DMS53 (cell line): ENCODE results near the gene HNRNPF.
"Not testable (repeated sequence)": the region's sequence is repeated elsewhere in the genome, so short reads cannot be mapped to it uniquely, and the experiment has no call there.

Experiments used
- DNase-seq: peaks from one replicate; lab custom pipeline; 2025; lab: John Stamatoyannopoulos, UW

The HNRNPF gene

DNA sequence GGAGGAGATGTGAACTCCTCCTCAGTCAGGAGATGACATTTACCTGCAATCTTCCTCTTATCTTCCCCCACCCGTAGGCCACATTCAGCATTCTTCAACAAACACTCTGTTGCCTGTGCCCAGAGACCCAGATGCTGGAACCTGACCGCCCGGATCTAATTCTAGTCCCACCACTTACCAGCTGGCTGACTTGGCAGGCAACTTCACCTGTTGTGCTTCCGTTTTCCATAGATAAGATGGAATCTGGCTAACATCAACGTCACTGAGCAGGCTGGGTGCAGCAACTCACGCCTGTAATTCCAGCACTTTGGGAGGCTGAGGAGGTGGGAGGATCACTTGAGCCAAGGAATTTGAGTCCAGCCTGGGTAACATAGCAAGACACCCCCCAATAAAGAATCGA is 58.8 kb downstream of the HNRNPF start:
- DNase-seq: no peak

DNA sequence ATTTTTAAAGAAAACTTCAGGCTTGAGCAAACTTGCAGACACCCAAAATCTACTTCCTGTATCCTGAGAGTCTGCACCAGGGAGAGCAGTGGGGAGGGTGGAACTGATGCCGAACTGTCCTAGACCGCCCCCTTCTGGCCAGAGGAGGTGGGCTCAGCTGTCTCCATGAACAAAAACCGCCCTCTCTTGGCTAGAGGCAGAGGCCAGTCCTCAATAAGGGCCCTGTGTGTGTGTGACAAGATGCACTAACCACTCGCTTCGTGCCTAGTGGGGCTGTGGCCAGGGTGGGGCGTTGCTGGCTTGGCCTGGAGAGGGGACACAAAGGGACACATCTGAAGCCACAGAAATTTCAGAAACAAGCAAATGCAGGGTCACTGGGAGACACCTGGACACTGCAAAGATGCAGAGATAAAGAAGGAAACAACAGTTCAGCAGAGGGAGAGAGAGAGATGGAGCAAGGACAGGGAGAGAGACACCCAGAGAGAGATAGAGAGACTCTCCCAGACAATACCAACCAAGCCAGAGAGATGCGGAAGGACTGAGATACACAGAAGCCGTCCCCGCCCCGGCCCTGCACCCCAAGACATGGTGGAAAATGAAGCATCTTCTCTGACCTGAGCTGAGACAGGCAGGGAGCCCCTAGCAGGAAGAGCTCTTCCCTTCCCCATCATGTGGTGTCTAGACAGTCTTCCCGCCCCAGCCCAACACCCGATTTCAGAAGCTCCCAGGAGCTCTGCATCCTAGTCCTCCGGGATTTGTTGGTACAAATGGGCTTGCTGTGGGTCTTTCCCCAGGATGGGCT is 60.3 kb downstream of the HNRNPF start:
- peak; percentile 89 for DNase-seq

DNA sequence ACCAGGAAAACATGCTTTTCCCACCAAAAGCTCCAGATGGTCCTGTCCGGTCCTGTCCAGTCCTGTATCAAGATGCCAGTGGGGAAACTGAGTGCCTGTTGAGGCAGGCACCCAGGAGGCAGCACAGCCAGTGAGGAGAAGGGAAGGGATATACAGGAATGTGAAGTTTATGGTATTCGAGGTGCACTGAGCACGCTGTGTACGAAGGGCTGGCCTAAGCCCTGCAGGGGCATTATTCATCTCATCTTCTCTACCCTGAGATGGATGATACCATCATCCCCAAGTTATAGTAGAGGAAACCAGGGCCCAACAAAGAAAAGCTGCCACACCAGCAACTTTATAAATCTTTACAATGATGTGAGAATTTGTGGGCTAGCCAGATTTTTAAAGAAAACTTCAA is 61.0 kb downstream of the HNRNPF start:
- DNase-seq: no peak

DNA sequence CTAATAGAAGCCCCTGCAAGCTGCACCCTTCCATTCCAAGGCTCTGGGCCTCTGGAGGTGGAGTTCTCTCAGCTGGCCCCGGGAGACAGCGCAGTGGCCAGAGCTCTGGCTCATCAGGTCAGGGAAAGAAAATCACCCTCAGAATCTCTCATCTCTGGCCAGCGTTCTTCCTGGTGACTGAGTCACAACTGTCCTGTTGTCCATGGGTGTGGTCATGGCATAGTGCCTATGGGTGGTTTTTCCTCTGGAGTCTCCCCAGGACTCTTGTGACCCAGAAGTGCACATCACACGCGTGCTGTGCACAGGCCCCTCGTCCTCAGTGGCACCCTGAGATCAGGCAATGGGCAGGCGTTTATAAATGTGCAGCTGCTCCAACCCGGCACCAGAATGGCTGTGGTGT is 64.9 kb downstream of the HNRNPF start:
- DNase-seq: no peak

DNA sequence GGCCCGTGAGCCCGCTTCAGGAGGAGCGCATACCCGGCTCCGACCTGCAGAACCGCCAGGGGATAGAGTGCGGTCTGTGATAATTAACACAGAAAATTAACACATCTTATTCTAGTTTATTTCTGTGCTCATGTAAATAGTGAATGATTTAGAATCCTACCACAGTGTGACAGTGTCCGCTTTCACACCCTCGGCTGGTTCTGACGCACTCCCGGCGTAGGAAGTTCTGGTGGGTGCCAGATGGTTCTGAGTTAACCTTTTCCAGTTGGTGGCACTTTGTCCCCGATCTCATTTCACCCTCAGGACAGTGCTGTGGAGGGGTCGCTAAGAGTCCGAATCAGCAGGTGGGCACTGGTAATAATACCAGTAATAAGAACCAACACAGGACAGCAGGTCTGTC is 65.9 kb downstream of the HNRNPF start:
- DNase-seq: no peak

DNA sequence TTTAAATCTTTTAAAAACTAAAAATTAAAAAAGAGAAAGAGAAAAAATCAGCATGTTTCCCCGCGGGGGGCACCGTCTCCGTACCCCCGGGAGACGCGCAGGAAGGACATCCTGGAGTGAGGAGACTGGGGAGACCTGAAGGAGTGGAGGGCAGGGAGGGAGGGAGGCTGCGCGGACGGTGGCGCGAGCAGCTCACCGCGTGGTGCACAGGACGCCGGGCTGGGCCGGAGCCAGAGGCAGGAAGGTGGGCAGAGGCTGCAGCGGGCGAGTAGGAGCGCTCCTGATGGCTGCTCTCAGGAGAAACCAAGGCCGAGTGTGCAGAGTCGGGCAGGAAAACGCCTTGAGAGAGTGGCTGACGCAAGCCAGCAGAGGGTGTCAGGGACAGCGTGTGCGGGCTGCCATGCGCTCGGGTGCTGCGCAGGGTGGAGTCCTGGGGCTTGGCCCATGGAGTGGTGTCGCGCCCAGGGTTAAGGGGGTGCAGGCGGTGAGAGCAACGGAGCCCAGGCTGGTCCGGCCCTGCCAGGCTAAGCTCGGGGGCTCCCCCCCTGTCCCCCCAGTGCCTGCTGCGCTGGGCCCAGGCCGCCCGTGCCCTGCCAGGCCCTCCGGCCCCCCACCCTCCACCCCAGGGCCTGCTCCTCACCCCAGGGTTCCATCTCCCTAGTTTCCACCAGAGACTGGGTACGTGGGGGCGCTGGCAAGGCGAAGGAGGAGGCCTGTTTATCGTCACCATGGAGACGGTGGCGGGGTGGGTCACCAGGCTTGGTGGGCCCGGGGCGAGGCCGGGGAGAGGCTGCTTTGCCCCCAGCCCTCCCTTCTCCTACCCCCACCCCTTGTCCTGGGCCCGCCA is 66.5 kb downstream of the HNRNPF start:
- no peak for DNase-seq

DNA sequence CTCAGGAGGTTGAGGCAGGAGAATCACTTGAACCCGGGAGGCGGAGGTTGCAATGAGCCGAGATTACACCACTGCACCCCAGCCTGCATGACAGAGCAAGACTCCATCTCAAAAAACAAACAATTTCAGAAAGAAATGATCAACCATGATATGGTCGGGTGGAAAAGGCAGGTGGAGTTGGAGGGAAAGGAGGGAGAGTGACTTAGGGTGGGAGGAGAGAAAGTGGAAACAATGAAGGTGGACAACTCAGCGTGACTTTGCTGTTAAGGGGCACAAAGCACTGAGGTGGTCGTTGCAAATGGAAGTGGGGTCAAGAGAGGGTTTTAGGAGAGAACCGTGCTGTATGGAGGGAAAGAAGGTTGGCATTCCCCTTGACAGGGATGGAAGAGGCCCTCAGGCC is 67.5 kb downstream of the HNRNPF start:
- no peak for DNase-seq

DNA sequence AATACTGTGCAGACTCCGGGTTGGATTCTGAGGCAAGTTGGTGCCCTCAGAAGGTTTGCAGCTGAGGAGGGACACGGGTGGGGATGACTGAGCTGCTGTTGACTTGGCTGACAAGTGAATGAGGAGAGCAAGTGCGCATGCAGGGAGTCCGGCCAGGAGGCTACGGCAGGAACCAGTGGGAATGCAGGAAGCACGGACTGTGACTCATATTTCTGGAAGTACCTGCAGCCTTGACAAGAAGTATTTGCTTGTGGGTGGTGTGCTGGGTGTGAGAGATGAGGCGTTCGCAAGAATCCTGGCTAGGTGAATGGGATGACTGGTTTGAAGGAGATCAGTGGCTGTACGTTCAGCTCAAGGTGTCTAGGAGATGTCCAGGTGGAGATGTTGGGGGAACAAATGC is 68.4 kb downstream of the HNRNPF start:
- DNase-seq: peak; percentile 74

DNA sequence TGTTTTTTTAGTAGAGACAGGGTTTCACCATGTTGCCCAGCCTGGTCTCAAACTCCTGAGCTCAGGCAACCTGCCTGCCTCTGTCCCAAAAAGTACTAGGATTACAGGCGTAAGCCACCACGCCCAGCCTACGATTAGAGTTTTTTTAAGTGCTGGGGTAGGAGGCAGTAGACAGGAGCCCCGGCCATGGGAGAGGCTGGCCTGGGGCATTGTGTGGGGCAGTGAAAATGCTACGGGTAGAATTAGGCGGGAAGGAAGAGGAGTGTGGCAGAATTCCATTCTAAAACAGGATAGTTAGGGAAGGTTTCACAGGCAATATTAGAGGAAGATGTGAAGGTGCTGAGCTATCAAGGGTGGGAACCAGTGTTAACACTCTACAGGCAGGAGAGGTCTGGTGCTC is 68.9 kb downstream of the HNRNPF start:
- DNase-seq: no peak

DNA sequence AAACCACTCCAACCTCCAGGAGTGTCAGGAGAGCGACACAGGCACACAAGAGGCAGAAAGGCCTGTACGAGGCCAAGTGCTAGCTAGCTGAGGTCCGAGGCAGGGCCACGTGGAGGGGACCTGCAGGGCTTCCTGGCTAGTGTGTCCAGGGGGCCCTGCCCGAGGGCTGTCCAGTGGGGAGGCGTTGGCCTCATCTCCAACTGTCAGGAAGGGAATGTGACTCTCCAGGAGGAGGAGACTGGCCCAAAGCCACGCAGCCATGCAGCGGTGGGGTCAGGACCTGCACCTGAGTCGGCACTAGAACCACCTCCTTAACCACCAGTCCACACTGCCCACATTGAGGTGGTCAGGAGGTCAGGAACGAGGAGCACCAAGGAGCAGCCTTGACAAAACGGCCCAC is 69.8 kb downstream of the HNRNPF start:
- no peak for DNase-seq

DNA sequence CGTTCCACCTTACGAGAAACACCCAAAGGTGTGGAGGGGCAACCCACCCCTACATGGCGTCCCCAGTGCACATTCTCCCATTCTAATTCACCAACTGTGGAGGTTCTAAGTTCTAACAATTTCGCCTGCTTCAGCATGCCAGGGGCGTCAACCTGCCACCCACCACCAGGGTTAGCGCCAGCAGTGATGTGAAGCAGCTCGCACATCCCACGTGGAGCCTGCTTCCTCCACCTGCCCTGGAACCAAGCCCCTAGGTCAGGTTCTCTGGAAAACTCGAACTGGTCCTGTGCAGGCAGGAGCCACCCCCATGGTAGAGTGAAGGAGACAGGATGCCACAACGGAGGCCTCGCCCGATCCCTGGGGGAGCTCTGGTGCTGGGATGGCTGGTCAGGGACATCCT is 70.9 kb downstream of the HNRNPF start:
- DNase-seq: no peak

DNA sequence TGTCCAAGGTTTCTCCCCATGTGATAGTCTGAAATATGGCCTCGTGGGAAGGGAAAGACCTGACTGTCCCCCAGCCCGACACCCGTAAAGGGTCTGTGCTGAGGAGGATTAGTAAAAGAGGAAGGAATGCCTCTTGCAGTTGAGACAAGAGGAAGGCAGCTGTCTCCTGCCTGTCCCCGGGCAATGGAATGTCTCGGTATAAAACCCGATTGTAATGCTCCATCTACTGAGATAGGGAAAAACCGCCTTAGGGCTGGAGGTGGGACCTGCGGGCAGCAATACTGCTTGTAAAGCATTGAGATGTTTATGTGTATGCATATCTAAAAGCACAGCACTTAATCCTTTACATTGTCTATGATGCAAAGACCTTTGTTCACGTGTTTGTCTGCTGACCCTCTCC is 71.5 kb downstream of the HNRNPF start:
- DNase-seq: not testable (repeated sequence)

DNA sequence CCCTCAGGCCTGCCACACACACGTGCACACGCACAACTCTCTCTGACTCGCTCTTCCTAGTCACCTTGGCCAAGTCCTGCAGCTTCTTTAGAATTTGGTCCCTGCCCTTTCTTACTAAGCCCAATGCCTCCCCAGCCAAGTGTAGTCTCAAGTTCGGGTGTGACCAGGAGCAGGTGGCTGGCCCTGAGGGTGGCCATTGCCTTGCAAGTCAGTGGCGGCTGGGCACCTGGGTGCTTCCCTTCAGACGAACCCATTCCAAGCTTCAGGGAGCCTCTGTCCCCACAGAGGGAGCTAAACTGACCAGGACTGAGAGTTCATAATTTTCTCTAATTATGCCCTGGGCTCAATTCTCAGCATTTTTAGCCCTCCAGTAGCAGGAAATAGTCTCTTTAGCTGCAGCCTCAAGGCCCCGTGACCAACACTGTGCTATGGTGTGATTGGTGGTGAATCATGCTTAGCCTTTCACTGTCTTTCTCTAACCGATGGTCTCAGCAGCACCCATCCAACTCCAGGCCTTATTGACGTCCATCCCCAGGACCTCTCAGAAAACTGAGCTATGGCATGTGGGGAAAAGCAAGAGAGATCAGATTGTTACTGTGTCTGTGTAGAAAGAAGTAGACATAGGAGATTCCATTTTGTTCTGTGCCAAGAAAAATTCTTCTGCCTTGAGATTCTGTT is 72.2 kb downstream of the HNRNPF start:
- DNase-seq: peak; percentile 31

DNA sequence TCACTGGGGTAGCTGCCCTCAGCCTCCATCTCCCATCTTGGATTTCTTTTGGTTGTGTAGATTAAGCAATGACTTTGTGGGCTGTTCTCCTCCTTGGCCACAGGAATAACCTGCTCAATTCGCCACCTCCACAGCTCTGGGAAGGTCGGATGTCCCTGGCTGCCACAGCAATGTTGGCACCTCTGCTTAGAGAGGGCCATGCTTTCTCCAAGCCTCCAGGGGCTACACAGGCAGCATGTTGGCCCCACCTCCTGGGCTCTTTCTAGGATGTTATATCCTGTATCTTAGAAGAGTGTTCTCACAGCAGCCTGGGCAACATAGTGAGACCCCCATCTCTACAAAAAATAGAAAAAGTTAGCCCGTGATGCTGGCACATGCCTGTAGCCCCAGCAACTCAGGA is 72.9 kb downstream of the HNRNPF start:
- DNase-seq: no peak
